Ectodermal cell (in vitro differentiated cells): ENCODE data around the gene TSPOAP1.

Experiments
- H3K27ac ChIP-seq: 2 replicates; pipeline ENCODE4 v1.7.0; 2013; ENCODE audit warnings: mild to moderate bottlenecking, low read depth, low read length; ENCODE audit not compliant: insufficient read depth, poor library complexity, severe bottlenecking
- H3K27me3 ChIP-seq: 2 replicates; pipeline ENCODE4 v1.7.0; 2013; ENCODE audit warnings: mild to moderate bottlenecking, low read length; ENCODE audit not compliant: insufficient read depth, control insufficient read depth, poor library complexity, severe bottlenecking
- H3K36me3 ChIP-seq: one replicate; pipeline ENCODE4 v1.7.0; 2013; ENCODE audit warnings: low read length; ENCODE audit not compliant: control insufficient read depth, insufficient read depth
- H3K4me1 ChIP-seq: one replicate; pipeline ENCODE4 v1.7.0; 2013; ENCODE audit warnings: low read length; ENCODE audit not compliant: control insufficient read depth, insufficient read depth
- H3K4me3 ChIP-seq: 2 replicates; pipeline ENCODE4 v1.7.0; 2013; ENCODE audit warnings: low read depth, low read length, control low read depth; ENCODE audit not compliant: insufficient read depth
- H3K9me3 ChIP-seq: 2 replicates; pipeline ENCODE4 v1.7.0; 2013; ENCODE audit warnings: mild to moderate bottlenecking, low read length, moderate library complexity; ENCODE audit not compliant: control insufficient read depth
- WGBS, 2 experiments: methylation state at CpG; one replicate each; pipeline ENCODE4 v1.1.7; 2013; ENCODE audit warnings: missing lambda C conversion rate in 2 of 2; 5-methylcytosine and 5-hydroxymethylcytosine counted together

The TSPOAP1 gene

GRCh38 chr17:58264407-58265103 lies 64.0 kb downstream of the TSPOAP1 start:
- Histone ChIP-seq H3K4me1 (no peaks in the 10 kb centered on the region), H3K27me3 (peaks cover 35% of the 10 kb centered on the region), H3K36me3 (no peaks in the 10 kb centered on the region), H3K4me3 (no peak overlapping the region), H3K9me3 (no peaks in the 10 kb centered on the region), H3K27ac (no peak overlapping the region)
- 85 to 94% methylated on average over 6 of the region's 6 CpGs for WGBS, 2 experiments

- WGBS, 2 experiments = no CpG with 5 or more reads among the region's 1 CpG
- no peaks in the 10 kb centered on the region for H3K9me3 ChIP-seq
- no peaks in the 10 kb centered on the region for H3K36me3 ChIP-seq
- no peaks in the 10 kb centered on the region for H3K4me1 ChIP-seq
- H3K27ac ChIP-seq = no peak overlapping the region
- no peak overlapping the region for H3K4me3 ChIP-seq
- peaks cover 43% of the 10 kb centered on the region for H3K27me3 ChIP-seq
These were observed 64.8 kb downstream of the TSPOAP1 start for GRCh38 chr17:58263773-58264172.

- 91 to 93% methylated on average over 11 of the region's 11 CpGs for WGBS, 2 experiments
- no peaks in the 10 kb centered on the region for H3K9me3 ChIP-seq
- no peak overlapping the region for H3K4me3 ChIP-seq
- no peaks in the 10 kb centered on the region for H3K36me3 ChIP-seq
- no peak overlapping the region for H3K27ac ChIP-seq
- peaks cover 51% of the 10 kb centered on the region for H3K27me3 ChIP-seq
- no peaks in the 10 kb centered on the region for H3K4me1 ChIP-seq
These were observed 66.4 kb downstream of the TSPOAP1 start for GRCh38 chr17:58262149-58262548.

DNA sequence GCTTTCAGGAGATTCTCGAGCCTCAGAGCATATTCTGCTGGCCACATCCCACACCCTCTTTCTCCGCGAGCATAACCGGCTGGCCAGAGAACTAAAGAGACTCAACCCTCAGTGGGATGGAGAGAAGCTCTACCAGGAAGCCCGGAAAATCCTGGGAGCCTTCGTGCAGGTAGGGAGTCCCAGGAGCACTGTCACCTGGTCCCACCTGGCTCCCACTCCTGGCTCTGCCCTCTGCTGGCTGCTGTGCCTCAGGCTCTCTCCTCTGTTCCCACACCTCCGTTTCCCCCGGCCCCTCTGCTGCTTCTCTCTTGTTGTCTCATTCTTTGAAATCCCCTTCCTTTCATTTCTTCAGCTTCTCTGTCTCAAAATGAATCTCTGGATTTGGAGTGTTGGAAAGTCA lies 73.8 kb downstream of the TSPOAP1 start:
- no peaks in the 10 kb centered on the region for H3K9me3 ChIP-seq
- no peak overlapping the region for H3K27ac ChIP-seq
- no peaks in the 10 kb centered on the region for H3K4me1 ChIP-seq
- no peaks in the 10 kb centered on the region for H3K36me3 ChIP-seq
- peaks cover 76% of the 10 kb centered on the region for H3K27me3 ChIP-seq
- 42 to 49% methylated on average over 8 of the region's 8 CpGs for WGBS, 2 experiments
- H3K4me3 ChIP-seq = no peak overlapping the region

DNA sequence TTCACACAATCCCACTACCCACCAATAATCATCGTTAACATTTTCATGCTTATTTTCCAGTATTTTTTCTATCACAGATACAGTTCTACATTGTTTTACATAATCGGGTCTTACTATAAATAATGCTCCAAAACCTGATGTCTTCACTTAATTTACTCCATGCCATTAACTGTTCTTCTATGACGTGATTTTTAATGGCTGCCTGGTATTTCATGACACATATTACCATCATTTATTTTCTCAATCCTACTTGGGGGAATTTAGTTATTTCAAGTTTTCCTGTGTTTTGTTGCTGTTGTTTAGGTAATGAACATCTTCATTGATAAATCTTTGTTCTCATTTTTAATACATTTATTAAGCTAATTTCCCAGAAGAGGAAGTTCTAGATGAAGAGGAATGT lies 75.5 kb downstream of the TSPOAP1 start:
- Histone ChIP-seq H3K4me1 (no peaks in the 10 kb centered on the region), H3K9me3 (no peaks in the 10 kb centered on the region), H3K4me3 (no peak overlapping the region), H3K27ac (no peak overlapping the region), H3K27me3 (peaks cover 81% of the 10 kb centered on the region), H3K36me3 (no peaks in the 10 kb centered on the region)
- WGBS, 2 experiments = 87 to 94% methylated on average over 3 of the region's 3 CpGs

DNA sequence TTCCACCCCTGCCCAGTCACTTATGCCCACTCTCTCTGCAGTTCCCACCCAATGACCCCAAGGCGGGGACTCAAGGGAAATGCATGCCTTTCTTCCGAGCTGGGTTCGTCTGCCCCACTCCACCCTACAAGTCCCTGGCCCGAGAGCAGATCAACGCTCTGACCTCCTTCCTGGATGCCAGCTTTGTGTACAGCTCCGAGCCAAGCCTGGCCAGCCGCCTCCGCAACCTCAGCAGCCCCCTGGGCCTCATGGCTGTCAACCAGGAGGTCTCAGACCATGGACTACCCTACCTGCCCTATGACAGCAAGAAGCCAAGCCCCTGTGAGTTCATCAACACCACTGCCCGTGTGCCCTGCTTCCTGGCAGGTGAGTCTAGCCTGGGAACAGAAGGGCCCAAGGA lies 76.5 kb downstream of the TSPOAP1 start:
- WGBS, 2 experiments = 75 to 77% methylated on average over 9 of the region's 9 CpGs
- Histone ChIP-seq H3K4me1 (no peaks in the 10 kb centered on the region), H3K27me3 (peaks cover 84% of the 10 kb centered on the region), H3K36me3 (no peaks in the 10 kb centered on the region), H3K27ac (no peak overlapping the region), H3K9me3 (no peaks in the 10 kb centered on the region), H3K4me3 (no peak overlapping the region)
